NCI-H1092 (cell line): ENCODE data around the gene PLA2G4E.
A peak's percentile ranks its signal among the peaks of the same experiment; 100 is the strongest.

Experiments
- DNase-seq: peaks from one replicate; lab custom pipeline; 2025; lab: John Stamatoyannopoulos, UW

PLA2G4E gene

DNA sequence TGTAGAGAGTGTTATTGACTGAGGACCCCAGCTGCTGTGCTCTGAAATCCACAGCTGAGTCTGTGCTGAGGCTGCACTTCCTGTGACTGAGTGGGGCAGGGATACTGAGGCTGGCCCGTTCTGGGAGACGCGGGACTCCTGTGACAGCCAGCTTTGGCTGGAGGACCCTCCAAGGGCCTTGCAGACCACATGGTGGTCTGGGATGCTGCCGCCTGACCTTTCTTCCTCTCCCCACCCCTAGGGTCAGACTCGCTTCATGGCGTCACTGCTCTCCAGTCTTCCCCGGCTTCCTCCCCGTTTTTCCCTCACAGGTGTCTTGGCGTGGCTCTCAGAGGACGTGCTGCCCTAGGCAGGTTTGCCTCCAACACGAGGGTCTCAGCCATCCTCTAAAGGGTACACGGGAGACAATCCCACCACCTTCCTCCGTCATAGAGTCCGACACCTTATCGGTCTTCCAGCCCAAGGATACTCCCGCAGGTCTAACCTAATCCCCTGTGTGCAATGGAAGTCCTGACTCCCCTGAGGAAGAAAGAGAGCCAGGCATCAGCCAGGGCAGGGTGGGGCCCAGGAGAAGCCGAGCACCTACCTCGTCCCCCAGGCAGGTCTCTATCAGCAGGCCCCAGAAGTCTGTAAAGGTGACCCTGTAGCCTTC, 28.6 kb downstream of the PLA2G4E start:
- no peak for DNase-seq

DNA sequence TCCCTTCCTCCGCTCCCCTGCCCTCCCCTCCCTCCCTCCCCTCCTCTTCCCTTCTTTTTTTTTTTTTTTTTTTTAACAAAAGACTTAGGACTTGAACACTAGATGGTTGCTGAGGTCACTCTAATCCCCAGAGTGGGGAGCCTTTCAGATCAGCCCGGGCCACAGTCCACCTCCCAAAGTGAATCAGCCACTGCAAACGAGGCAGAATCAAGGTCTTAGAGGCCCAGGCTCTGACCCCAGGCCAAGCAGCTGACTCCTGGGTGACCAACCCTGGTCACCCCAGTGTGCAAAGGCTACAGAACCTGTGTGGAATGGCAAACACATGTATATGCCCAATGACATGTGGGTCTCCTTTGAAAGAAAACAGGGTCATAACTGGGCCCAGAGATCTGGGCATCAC, 30.2 kb downstream of the PLA2G4E start:
- no peak for DNase-seq

DNA sequence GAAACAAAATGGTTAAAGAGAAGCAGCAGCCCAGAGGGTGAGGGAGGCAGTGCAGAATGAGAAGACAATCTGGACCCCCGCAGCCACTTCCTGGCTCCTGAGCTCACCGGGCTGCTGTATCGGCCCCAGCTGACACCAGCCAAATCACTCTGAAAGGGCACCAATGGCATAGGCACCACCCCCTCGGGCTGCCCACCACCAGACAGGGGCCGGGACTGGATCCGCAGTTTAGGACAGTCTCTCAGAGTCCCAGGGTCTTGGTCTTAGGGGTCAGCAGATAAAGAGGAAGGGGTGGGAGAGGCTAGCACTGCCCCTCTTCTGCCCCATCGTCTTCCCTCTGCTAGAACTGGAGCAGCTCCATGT, 30.6 kb downstream of the PLA2G4E start:
- no peak for DNase-seq

DNA sequence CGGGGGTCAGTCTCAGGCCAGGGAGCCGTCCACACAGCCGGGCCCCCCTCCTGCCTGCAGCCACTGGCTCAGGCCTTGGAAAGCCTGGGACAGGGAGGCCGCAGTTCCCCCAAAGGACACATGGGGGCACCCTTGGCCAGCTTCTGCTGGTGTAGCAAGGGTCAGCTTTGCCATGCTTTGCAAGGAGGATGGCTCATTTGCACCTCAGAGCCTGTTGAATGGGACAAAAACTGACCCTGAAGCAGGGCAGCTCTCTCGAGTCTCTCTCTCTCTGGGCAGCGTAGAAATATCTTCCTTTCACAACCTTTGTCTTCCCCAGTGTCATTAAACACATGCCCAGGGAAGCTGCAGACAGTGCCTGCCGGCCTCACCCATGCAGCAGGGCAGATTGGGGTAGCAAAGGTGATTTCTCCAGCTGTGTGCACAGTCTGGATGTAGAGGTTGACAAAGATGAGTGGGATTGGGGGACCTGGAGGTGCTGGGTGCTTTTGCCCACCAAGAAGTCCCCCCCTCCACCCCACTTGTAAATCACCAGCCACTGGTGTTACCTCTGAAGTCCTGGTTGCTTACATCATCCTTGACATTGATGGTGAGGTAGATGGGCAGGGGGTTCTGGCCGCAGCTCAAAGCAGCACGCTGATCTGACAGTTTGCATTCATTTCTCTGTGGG, 31.1 kb downstream of the PLA2G4E start:
- peak; percentile 41 for DNase-seq

DNA sequence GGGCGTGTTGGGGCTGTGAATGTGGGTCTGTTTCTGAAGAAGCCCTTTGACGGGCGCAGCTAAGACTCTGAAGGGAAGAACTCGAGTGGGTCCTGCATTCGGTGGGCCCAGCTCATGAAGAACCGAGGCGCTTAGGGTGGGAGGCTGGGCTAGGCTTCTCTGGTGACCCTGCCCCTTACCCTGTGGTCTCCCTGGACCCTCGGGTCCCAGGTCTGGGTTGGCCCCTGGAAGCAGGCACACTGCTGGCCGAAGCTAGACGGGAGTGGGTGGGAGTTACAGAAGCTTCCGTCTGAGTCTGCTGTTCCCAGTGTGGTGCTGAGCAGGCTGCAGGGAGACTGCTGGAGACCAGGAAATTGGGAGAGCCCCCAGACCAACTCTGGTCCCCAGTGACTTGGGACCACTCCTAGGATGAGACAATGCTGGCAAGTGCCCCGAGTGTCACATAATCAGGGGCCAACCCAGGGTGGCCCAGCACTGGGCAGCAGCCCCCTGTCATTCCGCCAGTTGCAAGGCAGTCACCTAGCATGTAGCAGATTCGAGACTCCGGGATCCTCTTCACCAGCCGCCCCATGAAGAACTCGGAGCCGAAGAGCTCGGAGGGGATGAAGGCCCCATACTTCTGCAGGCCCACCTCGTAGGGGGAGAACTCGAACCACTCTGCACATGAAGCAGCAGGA, 31.8 kb downstream of the PLA2G4E start:
- no peak for DNase-seq

DNA sequence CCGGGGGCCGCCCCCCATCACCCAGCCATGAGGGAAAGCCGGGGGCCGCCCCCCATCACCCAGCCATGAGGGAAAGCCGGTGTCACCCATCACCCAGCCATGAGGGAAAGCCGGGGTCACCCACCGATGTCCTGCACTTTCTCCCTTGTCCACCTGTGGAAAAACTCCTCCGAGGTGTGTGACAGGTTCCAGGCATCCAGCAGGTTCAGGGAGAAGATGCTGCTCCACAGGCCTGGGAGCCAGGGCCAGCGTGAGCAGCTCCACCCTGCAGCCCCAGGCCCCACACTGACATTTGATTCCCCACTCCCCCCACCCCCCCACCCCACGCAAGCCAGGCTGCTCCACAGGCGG, 32.9 kb downstream of the PLA2G4E start:
- no peak for DNase-seq

DNA sequence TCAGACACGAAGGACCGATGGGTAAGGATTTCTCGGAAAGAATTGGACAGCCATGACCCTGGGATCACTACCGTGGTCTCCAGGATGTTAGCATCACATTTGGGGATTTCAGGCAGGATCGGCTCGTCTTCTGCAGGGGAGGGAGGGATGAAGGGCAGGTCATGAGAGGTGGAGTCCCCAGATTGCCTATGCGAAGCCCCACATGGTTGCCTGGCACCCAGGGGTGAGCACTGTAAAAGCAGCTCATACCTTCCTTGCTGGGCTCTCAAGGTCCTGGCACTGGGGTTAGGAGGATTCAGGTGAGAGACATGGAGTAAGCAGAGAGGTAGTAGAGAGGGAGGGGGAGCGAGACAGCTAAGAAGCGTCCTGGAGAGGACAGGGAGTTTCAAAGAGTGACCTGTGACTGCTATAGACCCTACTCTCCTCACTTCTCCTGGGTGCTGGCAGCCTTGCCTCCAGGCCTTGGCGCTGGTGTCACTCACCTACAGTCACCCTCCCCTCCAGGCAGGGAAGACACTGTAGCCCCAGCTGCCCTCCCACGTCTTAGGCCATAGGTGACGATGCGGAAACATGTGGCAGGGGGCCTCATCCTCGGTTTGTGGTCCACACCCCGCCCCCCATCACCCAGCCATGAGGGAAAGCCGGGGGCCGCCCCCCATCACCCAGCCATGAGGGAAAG, 33.5 kb downstream of the PLA2G4E start:
- DNase-seq: no peak

DNA sequence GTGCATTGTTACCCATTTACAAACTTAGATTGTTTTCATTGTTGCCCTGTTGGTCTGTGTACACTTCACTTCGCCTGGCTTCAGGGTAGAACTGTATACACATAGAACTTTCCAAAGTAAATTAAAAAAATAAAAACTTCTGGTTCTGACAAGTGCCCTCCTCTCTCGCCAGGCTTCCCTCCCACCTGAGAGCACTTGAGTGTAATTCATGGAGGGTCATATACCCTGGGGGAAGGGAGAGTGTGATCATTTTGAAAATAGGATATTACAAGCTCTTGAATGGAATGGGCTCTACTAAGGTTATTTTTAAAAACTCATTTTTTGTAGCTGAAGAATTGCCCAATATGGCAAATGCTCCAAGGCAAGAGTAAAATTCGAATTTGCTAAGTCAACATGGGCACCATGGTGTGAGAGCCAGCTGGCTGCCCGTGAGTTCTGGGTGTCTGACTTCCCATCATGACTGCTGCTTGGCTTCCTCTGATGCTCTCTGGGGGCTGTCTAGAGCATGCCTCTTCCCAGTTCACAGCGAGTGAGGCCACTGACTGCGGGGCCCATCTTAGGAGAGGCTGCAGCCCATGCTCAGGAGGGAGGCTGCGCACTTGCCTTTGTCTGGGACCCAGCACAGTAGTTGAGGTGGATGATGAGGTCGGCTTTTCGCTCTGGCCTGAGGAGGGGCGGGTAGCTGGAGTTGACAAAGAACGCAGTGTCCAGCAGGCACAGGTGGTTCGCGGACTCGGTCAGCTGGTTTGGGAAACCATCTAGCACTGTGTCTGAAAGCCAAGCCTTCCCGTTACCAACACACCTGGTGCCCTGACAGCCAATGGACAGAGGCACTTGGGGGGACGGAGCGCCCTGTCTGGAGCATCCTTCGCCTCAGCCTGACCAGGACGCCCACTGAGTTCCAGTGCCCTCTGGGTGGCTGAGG, 35.3 kb downstream of the PLA2G4E start:
- DNase-seq: no peak

DNA sequence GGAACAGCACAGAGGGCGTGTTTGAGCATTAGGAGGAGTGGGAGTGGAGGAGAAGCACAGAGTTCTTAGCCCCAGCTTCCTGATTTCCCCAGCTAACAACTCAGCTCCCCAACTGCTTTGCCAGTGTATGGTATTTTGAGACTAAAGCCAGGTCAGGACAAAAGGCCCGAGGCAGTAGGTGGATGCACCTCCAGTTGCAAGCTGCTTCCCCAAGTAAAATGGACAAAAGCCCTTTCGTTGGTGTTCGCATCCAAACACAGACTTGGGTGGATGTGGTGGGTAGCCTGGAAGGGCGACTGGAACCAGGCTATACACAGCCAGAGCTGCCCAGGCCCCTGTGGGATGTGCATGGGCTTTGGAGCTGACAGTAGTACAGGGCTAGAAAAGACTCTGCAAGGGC, 36.2 kb downstream of the PLA2G4E start:
- no peak for DNase-seq

DNA sequence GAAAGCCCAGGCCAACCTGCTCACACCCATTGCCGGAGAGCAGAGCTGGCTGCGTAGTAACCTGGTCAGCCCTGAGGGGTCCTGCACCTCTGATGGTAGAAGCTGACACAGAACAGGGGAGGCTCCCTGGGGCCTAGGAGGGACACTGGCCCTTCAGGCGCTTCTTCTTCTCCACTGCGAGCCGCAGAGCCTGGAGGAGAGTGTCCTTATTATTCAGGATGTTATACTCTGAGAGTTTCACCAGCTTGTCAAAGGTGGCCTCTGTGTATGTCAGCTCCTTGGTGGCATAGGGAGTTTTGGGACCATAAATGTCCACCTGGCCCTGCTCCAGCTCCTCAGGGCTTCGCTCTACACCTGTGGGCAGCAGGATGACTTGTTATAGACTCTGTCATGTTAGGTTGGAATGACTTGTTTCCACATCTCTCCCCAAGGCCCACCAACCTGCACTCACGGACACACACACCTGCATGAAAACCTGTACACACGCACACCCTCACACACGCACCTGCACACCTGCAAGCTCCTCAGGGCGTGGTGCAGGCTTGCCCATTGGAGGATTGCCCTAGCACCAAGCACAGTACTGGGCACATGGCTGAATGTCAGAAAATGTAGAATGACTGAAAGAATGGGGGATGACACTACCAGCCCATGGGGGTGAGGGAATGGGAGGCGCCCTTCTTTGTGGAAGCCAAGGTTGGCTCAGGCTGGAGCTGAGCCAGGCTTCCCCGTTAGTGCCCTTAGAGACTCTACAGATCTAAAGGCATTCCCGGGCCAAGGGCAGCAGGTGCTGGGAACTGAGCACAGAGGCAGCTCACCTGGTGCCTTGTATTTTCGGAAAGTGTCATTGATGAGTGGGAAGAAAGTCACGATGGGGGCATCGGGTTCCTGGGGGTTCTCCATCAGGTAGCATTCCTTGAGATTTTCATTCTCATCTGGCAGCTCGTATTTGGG, 36.9 kb downstream of the PLA2G4E start:
- DNase-seq: no peak

DNA sequence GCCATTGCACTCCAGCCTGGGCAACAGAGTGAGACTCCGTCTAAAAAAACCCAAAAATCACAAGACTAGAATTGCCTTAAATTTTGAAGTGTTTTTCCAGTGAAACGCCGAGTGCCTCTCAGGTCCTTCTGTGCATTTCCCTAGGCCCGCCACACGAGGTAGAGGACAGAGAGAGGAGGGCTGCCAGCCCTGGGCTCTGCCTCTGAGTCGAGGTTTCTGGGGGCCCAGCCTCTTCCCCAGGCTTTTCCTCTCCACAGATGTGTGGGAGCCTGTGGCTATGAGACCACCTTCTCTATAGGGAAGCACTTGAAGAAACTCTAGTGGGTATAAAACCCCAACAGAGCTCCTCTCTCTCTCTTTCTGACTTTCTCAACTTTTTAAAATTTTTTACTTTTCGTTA, 37.6 kb downstream of the PLA2G4E start:
- no peak for DNase-seq

DNA sequence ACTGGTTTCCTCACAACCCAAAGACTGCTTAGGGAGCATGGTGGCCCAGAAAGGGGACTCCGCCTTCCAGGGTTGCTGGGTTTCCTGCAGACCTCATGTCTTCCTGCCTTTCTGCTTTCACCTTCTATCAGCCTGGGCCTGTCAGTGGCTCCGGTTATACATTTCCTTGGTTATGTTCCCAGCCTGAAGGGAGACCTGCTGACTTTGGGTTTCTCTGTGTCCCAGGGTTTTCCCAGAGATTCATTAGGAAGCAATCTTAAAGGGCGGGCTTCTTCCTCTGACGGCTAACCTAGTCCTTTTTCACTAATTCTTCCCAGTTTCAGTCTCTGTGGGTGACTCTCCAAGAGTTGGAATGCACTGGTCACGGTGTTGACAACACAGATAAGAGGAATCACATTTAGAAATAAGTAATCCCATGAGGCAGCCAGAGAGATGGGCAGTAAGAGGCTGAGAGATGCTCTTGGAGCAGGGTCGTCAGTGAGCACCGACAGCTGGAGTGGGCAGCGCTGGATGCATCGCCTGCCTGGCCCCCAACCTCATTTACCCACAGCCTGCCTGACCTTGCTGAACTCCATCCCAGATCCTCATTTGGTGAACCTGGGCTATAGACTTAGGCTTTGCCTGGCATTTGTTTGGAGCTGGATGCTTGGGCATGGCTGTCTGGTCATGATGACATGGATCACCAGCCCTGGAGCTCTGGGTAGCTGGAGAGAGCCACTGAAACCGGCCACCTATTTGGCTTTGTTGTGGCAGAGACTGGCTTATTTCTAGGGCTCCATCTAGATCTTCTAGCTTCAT, 38.5 kb downstream of the PLA2G4E start:
- DNase-seq: no peak

DNA sequence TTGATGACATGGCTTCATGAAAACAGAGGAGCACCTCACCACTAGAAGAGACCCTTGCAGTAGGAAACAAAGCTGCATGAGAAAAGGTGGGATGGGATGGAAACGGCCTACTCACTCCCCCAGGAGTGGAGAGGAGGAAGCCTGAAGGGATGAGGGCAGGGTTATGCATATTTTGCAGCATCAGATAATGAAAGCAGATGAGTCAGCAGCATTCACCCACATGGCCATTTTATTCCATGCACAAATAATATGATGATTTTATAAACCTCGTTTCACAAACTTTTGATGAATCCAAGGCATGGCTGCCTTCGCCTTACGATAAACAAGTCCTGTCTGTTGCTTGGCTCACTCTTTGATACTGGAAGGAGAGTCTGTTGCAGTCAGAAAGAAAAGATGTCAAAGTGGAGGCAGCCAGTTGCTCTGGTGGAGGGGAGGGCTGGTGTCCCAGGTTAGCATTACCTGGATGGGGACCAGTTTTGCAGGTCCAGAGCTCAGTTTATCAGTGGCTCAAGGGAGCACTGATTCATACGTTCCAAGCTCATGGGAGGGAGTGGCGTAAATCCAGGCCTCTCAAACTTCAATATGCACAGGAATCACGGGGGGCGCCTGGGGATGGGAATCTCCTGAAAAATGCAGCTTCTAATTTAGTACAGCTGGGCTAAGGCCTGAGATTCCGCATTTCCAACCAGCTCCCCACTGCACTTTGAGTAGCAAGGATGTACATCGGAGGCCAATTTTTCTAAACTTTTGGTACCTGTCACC, 39.3 kb downstream of the PLA2G4E start:
- no peak for DNase-seq

DNA sequence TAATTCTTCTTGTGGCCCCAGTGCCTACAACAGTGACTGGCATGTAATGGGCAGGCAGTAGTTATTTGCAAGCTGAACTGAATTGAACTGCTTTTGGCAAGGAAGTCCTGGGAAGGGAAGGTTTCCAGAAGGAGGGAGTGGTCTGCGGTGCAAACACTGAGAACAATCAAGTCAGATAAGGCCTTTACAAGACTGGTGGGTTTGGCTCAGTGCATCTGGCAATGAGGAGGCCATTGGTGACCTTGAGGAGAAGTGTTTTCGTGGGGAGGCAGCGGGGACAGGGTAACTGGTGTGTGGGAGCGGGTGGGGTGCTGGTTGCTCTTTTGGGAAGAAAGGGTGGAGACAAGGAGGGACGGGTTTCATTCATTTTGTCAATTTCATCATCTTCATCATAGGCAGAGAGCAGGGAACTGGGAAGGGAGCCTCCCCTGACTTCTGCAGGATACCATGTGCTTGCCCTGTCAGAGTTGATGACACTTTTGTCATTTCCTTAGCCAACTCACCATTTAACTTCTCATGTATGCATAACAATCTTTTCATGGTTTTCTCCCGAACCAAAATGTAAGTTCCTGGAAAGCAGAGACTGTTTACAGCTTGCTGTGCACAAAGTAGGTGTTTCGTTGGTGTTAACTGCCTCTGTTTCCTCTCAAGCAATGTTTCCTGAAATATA, 40.1 kb downstream of the PLA2G4E start:
- no peak for DNase-seq

DNA sequence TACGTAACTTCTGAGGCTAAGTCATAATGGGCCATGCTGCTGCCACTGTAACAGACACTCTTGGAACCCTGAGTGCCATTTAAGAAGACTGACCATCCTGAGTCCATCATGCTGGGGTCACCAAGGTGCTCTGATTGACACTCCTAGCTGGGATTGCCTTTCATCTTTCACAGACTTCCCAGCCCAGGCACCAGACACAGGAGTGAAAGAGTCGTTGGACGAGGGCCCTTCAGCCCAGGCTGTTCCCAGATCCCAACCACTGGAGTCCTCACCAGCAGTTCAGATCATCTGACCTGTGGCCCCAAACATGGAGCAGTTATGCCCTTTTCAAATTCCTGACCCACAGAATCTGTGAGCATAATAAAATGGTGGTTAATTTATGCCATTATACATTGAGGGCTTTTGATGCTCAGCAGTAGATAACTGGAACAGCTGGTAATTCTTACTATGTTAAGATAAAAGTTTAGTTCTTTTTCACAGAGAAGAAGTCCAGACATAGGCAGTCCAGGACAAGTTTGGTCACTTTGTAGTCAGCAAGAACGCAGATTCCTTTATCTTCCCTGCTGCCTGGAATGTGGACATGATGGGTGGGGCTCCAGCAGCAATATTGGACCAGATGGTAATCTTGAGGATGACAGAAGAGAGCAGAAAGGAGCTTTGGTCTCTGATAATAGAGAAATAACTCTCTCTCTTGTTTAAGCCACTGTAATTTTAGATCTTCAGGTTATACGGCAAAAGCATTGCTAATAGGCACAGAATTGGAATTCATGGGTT, 41.2 kb downstream of the PLA2G4E start:
- no peak for DNase-seq

DNA sequence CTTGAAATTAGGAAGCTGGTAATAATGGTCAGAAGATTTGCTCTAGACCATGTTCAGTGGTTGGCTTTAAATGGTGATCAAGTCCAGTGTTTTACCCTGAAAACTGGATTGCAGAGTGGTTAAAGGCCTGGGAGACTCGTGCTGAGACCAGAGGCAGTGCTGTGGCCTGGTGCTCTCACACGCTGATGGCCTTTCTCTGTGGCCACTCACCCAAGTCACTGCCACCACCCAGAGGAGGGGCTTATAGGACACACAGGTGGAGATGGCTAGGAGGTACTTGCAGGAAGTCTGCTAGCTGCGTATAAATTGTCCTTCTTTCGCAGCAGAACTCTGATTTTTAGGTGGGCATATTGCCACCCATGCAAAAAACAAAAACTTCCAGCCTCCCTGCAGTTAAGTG, 42.3 kb downstream of the PLA2G4E start:
- DNase-seq: no peak

DNA sequence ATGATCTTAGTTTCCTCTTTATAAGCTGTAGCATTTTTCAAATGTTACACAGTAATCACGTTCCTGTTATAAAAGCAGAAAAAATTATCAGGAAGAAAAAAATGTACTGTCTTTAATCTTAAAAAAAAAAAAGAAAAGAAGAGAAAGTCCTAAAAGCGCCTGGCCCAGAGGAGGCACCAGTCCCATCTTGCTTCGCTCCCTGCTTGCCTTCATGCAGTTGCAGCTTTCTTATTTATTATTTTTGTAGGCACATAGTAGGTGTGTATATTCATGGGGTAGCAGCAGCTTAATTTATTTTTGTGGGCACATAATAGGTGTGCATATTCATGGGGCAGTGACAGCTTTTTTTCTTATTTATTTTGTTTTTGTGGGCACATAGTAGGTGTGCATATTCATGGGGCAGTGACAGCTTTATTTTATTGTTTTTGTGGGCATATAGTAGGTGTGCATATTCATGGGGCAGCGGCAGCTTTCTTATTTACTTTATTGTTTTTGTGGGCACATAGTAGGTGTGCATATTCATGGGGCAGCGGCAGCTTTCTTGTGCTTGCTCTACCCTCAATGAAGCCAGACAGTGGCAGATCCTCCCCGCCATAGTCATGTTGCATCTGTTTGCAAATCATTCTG, 43.0 kb downstream of the PLA2G4E start:
- no peak for DNase-seq
